GM18502 (cell line): ENCODE results near the gene GATAD1.
"Not testable (repeated sequence)": the region's sequence is repeated elsewhere in the genome, so short reads cannot be mapped to it uniquely, and the experiment has no call there.

Experiments used
- ATAC-seq: cut with Tn5 transposase; IDR thresholded peaks from one replicate; pipeline ENCODE4 v1.9.1; 2021; ENCODE audit warnings: mild to moderate bottlenecking; ENCODE audit not compliant: unreplicated experiment, poor library complexity

GATAD1 gene

GRCh38 chr7:92447345-92448204, at the start of gene GATAD1:
GATAD1 (plus strand) TSS chr7:92447482; CDS start chr7:92447730, 248 bp downstream.
- peak; percentile 91 for ATAC-seq

- no peak for ATAC-seq
These were observed 49.7 kb upstream of the GATAD1 start for GRCh38 chr7:92397542-92397941.

- no peak for ATAC-seq
These were observed 47.3 kb upstream of the GATAD1 start for GRCh38 chr7:92400013-92400412.

GRCh38 chr7:92402920-92403759, 44.1 kb upstream of the GATAD1 start:
- no peak for ATAC-seq

- ATAC-seq = no peak
These were observed 43.6 kb upstream of the GATAD1 start for GRCh38 chr7:92403760-92404074.

- ATAC-seq = no peak
These were observed 43.1 kb upstream of the GATAD1 start for GRCh38 chr7:92404170-92404614.

GRCh38 chr7:92409357-92409756, 37.9 kb upstream of the GATAD1 start:
- no peak for ATAC-seq

- not testable (repeated sequence) for ATAC-seq
These were observed 37.1 kb upstream of the GATAD1 start for GRCh38 chr7:92410162-92410561.

GRCh38 chr7:92412745-92413144, 34.5 kb upstream of the GATAD1 start:
- ATAC-seq = no peak

GRCh38 chr7:92413550-92413949, 33.7 kb upstream of the GATAD1 start:
- ATAC-seq = no peak

GRCh38 chr7:92415225-92415624, 32.1 kb upstream of the GATAD1 start:
- no peak for ATAC-seq

- no peak for ATAC-seq
These were observed 29.4 kb upstream of the GATAD1 start for GRCh38 chr7:92417913-92418312.

GRCh38 chr7:92421676-92422435, 25.4 kb upstream of the GATAD1 start:
- no peak for ATAC-seq

GRCh38 chr7:92422926-92423325, 24.4 kb upstream of the GATAD1 start:
- ATAC-seq = no peak

GRCh38 chr7:92423710-92424131, 23.6 kb upstream of the GATAD1 start:
- ATAC-seq = no peak

- no peak for ATAC-seq
These were observed 21.9 kb upstream of the GATAD1 start for GRCh38 chr7:92425311-92425947.

- no peak for ATAC-seq
These were observed 20.1 kb upstream of the GATAD1 start for GRCh38 chr7:92427193-92427592.

- ATAC-seq = no peak
These were observed 14.9 kb upstream of the GATAD1 start for GRCh38 chr7:92432299-92432946.

- ATAC-seq = no peak
These were observed 14.3 kb upstream of the GATAD1 start for GRCh38 chr7:92433019-92433418.

- no peak for ATAC-seq
These were observed 11.7 kb upstream of the GATAD1 start for GRCh38 chr7:92435542-92435941.
